Osteocyte (in vitro differentiated cells): ENCODE data around the gene MTF1. TPM values are rescaled to one million over a fixed set of nuclear protein-coding genes. Genes with fewer than 3 reads are reported as not detected.

Experiments
- DNase-seq: peaks from one replicate; pipeline ENCODE4 v3.0.0; 2021; ENCODE audit warnings: mixed read lengths; ENCODE audit not compliant: unreplicated experiment; ENCODE audit errors: extremely low spot score
- H3K27ac Mint-ChIP-seq: one replicate; pipeline ENCODE4 v1.8.0; 2021; ENCODE audit warnings: mild to moderate bottlenecking, mixed read lengths; ENCODE audit not compliant: unreplicated experiment
- H3K27me3 Mint-ChIP-seq: one replicate; pipeline ENCODE4 v1.8.0; 2021; ENCODE audit warnings: mixed read lengths; ENCODE audit not compliant: unreplicated experiment
- H3K36me3 Mint-ChIP-seq: one replicate; pipeline ENCODE4 v1.8.0; 2021; ENCODE audit warnings: mixed read lengths; ENCODE audit not compliant: unreplicated experiment
- H3K4me1 Mint-ChIP-seq: one replicate; pipeline ENCODE4 v1.8.0; 2021; ENCODE audit warnings: mixed read lengths; ENCODE audit not compliant: unreplicated experiment
- H3K4me3 Mint-ChIP-seq: one replicate; pipeline ENCODE4 v1.8.0; 2021; ENCODE audit warnings: mild to moderate bottlenecking, moderate library complexity, mixed read lengths; ENCODE audit not compliant: unreplicated experiment
- H3K9me3 Mint-ChIP-seq: one replicate; pipeline ENCODE4 v1.8.0; 2021; ENCODE audit warnings: mixed read lengths; ENCODE audit not compliant: unreplicated experiment
- CTCF ChIP-seq: fragments of 200-600 bp; sonication (generic); IDR thresholded peaks from 2 replicates; pipeline ENCODE4 v1.5.0; 2021; ENCODE audit warnings: antibody characterized with exemption, mild to moderate bottlenecking, moderate library complexity
- total RNA-seq: library from RNA; stranded (reverse); gene quantifications from 2 replicates; pipeline ENCODE4 v1.2.1, GENCODE V29; 2021

Gene MTF1
- total RNA-seq, 1 donor from 2014 or later, result 16.9 TPM

GRCh38 chr1:37764888-37765441 is 94.4 kb downstream of the MTF1 start, which contains the start of gene EPHA10:
EPHA10 (minus strand) TSS chr1:37765120; CDS start chr1:37765066, 54 bp downstream.
- no peaks in the 10 kb centered on the region for H3K9me3 Mint-ChIP-seq
- peaks cover 54% of the 10 kb centered on the region for H3K27me3 Mint-ChIP-seq
- no peak within 1 kb of the TSS for H3K27ac Mint-ChIP-seq
- TF ChIP-seq CTCF, result no peak
- peaks cover 3% of the 10 kb centered on the region for H3K4me1 Mint-ChIP-seq
- H3K36me3 Mint-ChIP-seq, result no peaks in the 10 kb centered on the region
- DNase-seq, result no peak
- H3K4me3 Mint-ChIP-seq, result no peak within 1 kb of the TSS

GRCh38 chr1:37764414-37764825 is 95.0 kb downstream of the MTF1 start:
- Mint-ChIP-seq H3K27me3 (peaks cover 54% of the 10 kb centered on the region), H3K9me3 (no peaks in the 10 kb centered on the region), H3K4me1 (peaks cover 3% of the 10 kb centered on the region), H3K4me3 (no peak overlapping the region), H3K36me3 (no peaks in the 10 kb centered on the region), H3K27ac (no peak overlapping the region)
- peak; percentile 88 for DNase-seq
- no peak for TF ChIP-seq CTCF

GRCh38 chr1:37763791-37764413 is 95.5 kb downstream of the MTF1 start:
- Mint-ChIP-seq H3K27me3 (peaks cover 54% of the 10 kb centered on the region), H3K36me3 (no peaks in the 10 kb centered on the region), H3K4me1 (peaks cover 3% of the 10 kb centered on the region), H3K4me3 (no peak overlapping the region), H3K27ac (no peak overlapping the region), H3K9me3 (no peaks in the 10 kb centered on the region)
- no peak for TF ChIP-seq CTCF
- no peak for DNase-seq

GRCh38 chr1:37762516-37762915 is 96.9 kb downstream of the MTF1 start:
- TF ChIP-seq CTCF, result no peak

GRCh38 chr1:37761416-37762095 is 97.8 kb downstream of the MTF1 start:
- Mint-ChIP-seq H3K27ac (no peak overlapping the region), H3K36me3 (no peaks in the 10 kb centered on the region), H3K4me3 (no peak overlapping the region), H3K27me3 (peaks cover 39% of the 10 kb centered on the region), H3K4me1 (peaks cover 3% of the 10 kb centered on the region), H3K9me3 (no peaks in the 10 kb centered on the region)
- TF ChIP-seq CTCF, result no peak
- peak; percentile 83 for DNase-seq

More at GRCh38 chr1:37762516-37762915, 96.9 kb downstream of the MTF1 start:
- DNase-seq, result peak; percentile 67
- peaks cover 46% of the 10 kb centered on the region for H3K27me3 Mint-ChIP-seq
- H3K9me3 Mint-ChIP-seq, result no peaks in the 10 kb centered on the region
- no peak overlapping the region for H3K27ac Mint-ChIP-seq
- H3K4me1 Mint-ChIP-seq, result peaks cover 3% of the 10 kb centered on the region
- no peak overlapping the region for H3K4me3 Mint-ChIP-seq
- no peaks in the 10 kb centered on the region for H3K36me3 Mint-ChIP-seq
